HG02943 (cell line): ENCODE results near the gene PPP1CA.

ENCODE experiments used
- ATAC-seq: cut with Tn5 transposase; IDR thresholded peaks from one replicate; pipeline ENCODE4 v1.9.1; 2021; ENCODE audit warnings: mild to moderate bottlenecking, low read depth, moderate library complexity; ENCODE audit not compliant: unreplicated experiment

The PPP1CA gene

GRCh38 chr11:67390947-67391303 is 10.7 kb downstream of the PPP1CA start:
- no peak for ATAC-seq

- no peak for ATAC-seq
These were observed 12.2 kb downstream of the PPP1CA start for GRCh38 chr11:67389477-67389876.

GRCh38 chr11:67387518-67387917 is 14.1 kb downstream of the PPP1CA start:
- ATAC-seq: no peak

DNA sequence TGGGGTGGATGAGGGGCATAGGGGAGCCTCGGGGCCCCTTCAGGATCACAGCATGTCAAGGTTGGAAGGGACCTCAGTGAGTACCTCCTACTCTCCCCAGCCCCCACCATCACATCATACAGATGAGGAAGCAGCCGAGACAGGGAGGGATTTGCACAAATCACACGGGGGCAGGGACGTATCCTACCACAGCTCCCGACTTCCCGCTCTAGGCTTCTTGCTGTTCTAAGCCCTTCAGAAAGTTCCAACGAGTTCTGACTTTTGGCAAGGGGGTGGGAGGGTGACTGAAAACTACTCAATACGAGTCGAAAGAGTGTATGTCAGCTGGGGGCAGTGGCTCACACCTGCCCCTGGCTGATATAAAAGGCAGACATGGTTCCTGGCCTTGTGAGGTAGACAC is 14.6 kb downstream of the PPP1CA start:
- ATAC-seq: no peak

- ATAC-seq: no peak
These were observed 16.7 kb downstream of the PPP1CA start for GRCh38 chr11:67384851-67385366.

DNA sequence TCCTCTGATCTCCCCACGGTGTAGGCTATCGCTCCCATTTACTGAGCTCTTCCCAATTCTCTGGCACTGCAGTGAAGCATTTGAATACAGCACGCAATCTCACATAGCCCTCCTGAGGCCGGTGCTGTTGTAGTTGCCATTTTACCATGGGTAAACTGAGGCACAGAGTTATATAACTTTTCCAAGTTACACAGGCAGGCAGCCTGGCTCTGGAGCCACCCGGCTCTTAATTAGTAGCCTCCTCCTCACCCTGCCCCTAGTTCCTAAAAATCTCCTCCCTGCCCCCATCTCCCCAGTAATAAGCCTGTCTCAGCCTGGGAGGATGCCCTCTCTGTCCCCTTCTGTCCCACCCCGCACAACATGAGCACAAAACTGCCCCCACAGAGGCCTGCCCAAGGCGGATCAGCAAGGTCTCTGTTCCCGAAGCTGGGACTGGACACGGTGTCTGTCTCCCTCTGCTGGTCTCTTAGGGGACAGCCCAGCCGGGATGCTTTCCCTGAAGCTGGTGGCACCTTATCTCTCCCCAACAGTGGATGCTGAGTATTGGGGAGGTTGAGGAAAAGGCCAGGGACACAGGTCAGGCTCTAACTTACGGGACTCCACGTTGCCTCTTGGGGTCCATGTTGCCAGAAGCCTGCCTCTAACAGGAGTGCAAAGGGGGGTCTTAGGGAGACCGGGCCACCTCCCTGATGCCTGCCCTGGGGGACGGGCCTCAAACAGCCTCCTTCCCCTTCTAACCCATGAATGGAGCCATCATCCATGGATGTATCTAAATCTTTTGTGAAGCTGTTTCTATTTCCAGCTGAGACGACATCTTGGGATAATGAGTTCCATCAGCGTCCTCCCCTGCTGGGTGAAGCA is 19.2 kb downstream of the PPP1CA start:
- no peak for ATAC-seq

DNA sequence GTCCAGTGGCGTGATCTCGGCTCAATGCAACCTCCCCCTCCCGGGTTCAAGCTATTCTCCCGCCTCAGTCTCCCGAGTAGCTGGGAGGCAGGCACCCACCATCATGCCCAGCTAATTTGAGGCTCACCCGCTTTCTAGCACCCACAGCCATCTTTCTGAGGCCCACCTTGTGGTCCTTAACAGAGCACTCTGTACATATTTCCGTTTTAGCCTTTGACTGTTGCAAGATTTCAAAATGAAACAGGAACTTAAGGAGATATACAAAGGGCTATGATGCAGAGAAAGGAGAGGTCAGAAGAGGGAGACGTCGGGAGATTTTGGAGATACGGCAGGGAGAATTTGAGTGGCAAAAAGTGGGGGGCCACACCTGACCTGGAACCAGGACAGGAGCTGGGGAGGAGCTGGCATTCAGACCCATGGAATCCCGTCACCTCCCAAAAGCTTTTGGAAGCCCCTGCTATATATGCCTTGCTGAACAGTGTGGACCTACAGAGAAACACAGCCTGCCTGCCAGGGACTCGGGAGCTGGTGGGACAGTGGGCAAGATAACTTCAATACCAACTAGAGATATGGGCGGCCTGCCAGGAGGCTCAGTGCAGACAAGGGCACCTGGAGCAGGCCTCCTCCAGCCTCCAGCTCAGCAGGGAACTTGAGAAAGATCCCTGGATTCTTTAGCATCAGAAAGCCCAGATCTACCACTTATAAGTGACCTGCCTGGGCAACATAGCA is 20.2 kb downstream of the PPP1CA start:
- no peak for ATAC-seq

DNA sequence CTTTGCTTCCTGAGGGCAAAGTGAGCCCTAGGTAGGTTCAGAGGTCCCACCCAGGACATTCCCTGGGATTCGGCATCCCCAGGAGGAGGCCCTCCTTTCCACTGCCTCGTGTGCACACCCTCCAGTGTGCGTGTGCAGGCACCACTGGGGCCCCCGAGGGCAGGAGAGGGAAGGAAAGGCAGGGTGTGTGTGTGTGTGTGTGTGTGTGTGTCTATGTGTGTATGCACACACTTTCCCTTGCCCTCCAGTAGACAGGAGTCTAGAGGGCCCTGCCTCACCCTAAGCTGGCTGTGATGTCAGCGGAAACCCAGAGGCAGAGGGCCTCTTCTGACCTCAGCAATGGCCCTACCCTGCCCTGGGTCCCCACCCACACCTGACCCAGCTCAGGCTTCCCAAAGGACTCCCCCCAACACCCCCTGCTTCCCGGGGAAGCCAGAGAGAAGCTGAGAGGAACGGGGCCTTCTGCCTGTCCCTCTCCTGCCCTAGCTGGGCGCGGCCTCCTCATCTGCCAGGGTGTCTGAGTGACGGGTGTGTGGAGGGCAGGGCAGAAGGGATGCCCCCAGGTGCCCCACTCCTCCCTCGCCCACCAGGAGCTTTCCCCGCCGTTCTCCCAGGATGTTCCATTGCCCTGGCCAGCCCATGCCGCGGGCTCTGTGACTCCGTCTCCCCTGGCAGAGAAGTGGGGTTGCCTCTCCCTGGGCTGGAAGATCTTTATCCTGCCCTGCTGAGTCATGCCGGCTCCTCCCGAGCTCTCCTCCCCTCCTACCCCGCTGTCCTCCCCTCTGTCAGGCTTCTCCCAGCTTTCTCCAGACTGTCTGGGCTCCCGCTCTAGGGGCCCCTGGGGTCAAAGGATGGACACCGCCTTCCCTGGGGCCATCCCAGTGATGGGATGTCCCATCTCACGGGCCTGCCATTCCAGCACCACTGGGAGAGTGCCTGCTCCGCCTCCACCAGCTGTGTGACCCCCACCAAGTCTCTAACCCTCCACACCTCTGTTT is 22.3 kb downstream of the PPP1CA start:
- ATAC-seq: no peak

DNA sequence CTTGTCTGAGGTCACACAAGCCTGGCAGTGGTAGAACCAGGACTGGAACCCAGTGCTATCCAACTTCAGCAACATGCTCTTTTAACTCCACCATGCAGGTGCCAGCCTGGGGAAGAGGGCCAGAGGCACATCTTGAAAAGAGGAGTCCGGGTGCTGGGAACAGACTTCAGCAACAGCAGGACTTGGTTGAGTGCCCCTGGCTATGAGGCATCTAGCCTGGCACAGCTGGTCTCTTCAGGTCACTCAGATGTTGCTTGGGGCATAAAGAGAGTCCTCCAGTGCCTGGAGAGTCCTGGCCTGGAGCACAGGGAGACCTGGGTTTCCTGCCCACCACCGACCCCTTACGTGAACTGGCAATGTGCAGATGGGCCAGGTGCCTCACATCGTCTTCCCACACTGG is 23.1 kb downstream of the PPP1CA start:
- ATAC-seq: no peak

- ATAC-seq: no peak
These were observed 24.5 kb downstream of the PPP1CA start for GRCh38 chr11:67376873-67377808.

DNA sequence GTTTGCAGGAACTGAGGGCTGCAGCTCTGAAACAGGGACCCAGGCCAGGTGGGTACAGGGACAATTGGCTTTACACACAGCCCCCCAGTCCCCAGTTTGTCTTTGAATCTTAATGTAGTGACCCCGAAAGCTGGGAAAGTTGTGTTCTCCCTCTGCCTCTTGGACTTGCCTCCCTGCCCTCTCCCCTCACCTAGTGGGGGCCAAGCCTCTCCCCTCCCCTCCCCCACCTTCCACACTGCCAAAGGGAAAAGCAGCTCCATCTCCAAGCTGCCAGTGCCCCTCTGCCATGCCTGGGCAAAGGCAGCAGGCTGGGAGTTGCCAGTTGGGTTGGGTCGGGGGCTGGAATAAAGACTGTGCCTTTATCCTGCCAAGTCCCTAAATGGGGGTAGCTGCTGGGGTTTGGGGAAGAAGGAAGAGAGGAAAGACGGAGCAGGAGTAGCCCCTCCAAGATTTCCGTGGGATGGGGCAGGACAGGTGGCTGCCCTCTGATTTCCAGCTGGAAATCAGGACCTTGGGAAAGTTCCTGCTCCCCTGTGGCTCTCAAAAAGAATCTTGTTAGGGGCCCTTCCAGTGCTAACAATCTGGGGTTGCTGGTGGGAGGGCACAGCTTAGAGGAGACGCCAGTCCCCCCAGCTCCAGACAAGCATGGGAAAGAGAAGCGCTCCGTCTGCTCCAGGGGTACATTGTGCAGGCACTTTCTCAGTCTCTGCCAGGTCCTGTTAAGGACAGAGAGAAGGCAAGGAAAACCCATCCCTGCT is 25.4 kb downstream of the PPP1CA start:
- ATAC-seq: no peak

- no peak for ATAC-seq
These were observed 26.2 kb downstream of the PPP1CA start for GRCh38 chr11:67375320-67376055.

DNA sequence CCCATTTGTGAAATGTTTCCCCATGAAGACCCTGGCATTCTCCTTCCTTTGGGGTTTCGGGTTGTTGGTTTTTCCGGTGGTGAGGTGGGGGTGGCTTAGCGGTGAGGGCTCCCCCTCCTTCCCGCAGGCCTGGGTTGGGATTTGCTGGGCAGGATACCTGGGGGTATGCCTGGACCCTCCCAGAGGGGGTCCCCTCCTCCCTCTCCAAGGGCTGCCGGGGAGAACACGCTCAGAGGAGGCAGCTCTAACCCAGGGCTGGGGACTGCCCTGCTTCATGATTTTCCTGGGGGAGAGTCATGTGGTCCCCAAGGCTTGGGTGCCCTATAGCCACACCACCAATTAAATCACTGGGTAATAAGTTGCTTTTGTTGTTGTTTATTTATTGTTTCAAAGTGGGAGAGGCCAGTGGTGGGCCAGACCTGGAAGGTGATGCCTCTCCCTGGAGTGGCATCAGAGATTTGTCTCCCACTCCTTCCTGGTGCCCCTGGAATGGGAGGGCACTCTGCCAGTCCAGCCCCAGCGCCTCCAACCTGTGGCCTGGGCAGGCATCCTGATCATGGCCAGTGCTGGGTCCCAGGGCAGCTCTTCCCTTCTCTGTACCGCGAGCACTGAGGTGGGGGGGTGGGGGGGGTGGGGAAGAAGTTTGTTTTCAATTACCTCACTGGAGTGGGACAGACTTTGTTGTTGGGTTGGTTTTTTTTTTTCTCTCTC is 26.9 kb downstream of the PPP1CA start:
- no peak for ATAC-seq

DNA sequence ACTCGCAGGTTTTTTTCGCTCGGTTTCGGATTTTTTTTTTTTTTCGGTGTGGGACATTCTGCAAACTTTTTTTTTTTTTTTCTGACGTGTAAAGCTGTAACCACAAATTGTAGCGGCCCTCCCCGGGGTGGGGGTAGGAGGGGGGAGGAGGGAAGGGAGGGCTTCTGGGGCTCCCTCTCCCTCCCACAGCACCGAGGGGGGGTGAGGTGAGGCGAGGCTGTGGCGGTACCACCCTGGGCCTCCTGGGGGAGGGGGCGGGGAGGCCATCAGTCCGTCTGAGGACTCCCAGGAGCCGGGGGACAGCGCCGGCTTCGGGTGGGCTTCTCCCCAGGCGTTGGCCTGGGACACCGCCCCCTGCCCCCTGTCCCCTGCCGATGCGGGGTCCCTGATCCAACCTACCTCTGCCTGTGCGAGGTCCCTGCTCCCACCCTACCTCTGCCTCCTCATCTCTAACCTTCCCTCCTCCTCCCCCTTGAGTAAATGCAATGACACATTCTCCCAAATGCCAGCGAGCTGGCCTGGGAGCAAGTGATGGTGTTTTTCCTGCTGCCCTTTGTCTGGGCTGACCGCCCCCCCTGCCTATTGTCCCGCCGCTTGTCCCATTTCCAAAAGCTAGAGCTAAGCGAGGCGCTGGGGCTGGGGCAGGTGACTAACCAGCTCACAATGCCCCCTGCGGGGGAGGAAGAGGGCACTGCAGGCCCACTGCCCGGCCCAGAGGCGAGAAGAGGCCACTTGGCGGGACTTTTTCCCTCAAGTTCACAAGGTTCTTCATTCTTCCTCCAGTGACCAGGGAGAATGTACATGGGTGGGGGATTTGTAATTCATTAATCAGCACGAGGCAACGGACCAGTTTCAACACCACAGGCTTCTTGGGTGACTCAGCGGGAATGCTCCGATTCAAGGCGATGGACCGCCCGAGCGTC is 27.7 kb downstream of the PPP1CA start:
- no peak for ATAC-seq

DNA sequence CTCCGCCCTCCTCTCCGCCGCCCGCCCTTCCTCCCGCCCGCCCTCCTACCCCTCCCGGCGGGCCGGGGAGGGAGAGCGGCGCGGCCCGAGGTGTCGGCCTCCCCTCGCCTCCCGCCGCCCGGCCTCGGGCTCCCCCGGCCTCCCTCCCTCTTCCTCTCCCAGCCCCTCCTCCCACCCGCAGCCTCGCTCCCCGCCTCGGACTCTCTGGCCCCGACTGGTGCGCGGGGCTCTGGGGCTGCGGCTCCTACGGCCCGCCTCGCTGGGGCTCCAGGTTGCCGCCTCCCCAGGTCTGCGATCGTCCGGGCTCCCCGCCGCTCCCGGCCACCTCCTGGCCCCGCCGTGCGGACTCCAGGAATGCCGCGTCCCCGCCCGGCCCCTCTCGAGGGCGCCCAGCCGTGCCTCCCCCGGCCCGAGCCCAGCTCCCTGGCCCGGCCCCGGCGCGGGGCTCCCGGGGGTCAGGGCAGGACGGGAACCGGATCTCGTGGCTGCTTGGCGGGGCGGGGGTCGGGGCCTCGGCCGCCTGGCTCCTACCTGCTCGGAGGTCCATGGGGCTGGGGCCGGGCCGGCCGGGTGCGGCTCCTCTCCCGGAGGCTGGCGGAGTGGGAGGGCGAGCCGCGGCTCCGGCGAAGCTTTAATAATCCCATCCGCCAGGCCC is 28.5 kb downstream of the PPP1CA start, which contains the start of gene CLCF1:
TSS of gene CLCF1 (minus strand) at position 606 of the 655 bp plus-strand sequence. CDS start at position 547, 59 bp downstream.
- ATAC-seq: no peak
